SK-N-SH treated with all-trans-retinoic acid at 6 μM for 48 hours (cell line): ENCODE measurements around the gene DIAPH3.

Experiments used
- BACH2 ChIP-seq: fragments of 250-450 bp; sonication (Bioruptor Pico); IDR thresholded peaks from 2 replicates; pipeline ENCODE4 v1.9.0; 2021; ENCODE audit warnings: mild to moderate bottlenecking, borderline replicate concordance
- ZNF565 ChIP-seq: fragments of 450-650 bp; formaldehyde crosslinking; conservative IDR thresholded peaks from 2 replicates; pipeline ENCODE4 v1.5.0; 2020; ENCODE audit warnings: low read depth, mild to moderate bottlenecking, moderate library complexity

- TF ChIP-seq ZNF565 (no peak), BACH2 (CRISPR knock-in tag) (no peak)
These were observed 24.5 kb downstream of the DIAPH3 start for GRCh38 chr13:60139272-60139671.
